CD4-positive, alpha-beta memory T cell (primary cell): ENCODE results near the gene WRNIP1. TPM values are rescaled to one million over a fixed set of nuclear protein-coding genes. Genes with fewer than 3 reads are reported as not detected.

Source experiments
- CTCF ChIA-PET: fragments of 350-600 bp; sonication (Branson Sonifier 250); formaldehyde crosslinking; loops from one replicate; lab custom pipeline; 2021; ENCODE audit warnings: inconsistent platforms; ENCODE audit not compliant: partially characterized antibody; lab: Charles Lee
- POLR2A ChIA-PET: fragments of 350-600 bp; sonication (Branson Sonifier 250); formaldehyde crosslinking; loops from one replicate; lab custom pipeline; 2021; ENCODE audit not compliant: partially characterized antibody; lab: Charles Lee
- DNase-seq, 5 donors: peaks; one replicate each; pipeline versions ENCODE4 v3.0.0 to v3.0.0-alpha.2; 2020 to 2022; ENCODE audit warnings: mixed read lengths in 1 of 5
- H3K27ac ChIP-seq: one replicate; pipeline ENCODE4 v1.7.0; 2013; ENCODE audit warnings: low read depth, low read length
- H3K27me3 ChIP-seq: 2 replicates; pipeline ENCODE4 v1.7.0; 2013; ENCODE audit warnings: mild to moderate bottlenecking, low read length, moderate library complexity; ENCODE audit not compliant: insufficient read depth
- H3K36me3 ChIP-seq: 2 replicates; pipeline ENCODE4 v1.7.0; 2013; ENCODE audit warnings: mild to moderate bottlenecking, low read length, moderate library complexity; ENCODE audit not compliant: insufficient read depth
- H3K4me1 ChIP-seq: 2 replicates; pipeline ENCODE4 v1.7.0; 2013; ENCODE audit warnings: mild to moderate bottlenecking, low read length, moderate library complexity; ENCODE audit not compliant: insufficient read depth
- H3K4me3 ChIP-seq, 2 donors: one replicate each; pipeline ENCODE4 v1.7.0; 2013; ENCODE audit warnings: low read length in 2 of 2, mild to moderate bottlenecking in 1 of 2
- H3K9me3 ChIP-seq, 2 donors: one replicate each; pipeline ENCODE4 v1.7.0; 2013; ENCODE audit warnings: low read length in 2 of 2, control low read depth in 1 of 2; ENCODE audit not compliant: control insufficient read depth in 1 of 2
- H3K27ac Mint-ChIP-seq, 7 donors: one replicate each; pipeline ENCODE4 v1.8.0; 2020 to 2021; ENCODE audit warnings: mixed read lengths in 7 of 7, mild to moderate bottlenecking in 6 of 7, inconsistent platforms in 3 of 7, moderate library complexity in 3 of 7
- H3K27me3 Mint-ChIP-seq, 2 donors: one replicate each; pipeline ENCODE4 v1.8.0; 2020 to 2021; ENCODE audit warnings: mixed read lengths in 2 of 2
- H3K36me3 Mint-ChIP-seq, 2 donors: one replicate each; pipeline ENCODE4 v1.8.0; 2020 to 2021; ENCODE audit warnings: mixed read lengths in 2 of 2, inconsistent platforms in 1 of 2, mild to moderate bottlenecking in 1 of 2
- H3K4me1 Mint-ChIP-seq, 4 donors: one replicate each; pipeline ENCODE4 v1.8.0; 2020 to 2021; ENCODE audit warnings: mixed read lengths in 4 of 4, mild to moderate bottlenecking in 1 of 4
- H3K4me3 Mint-ChIP-seq, 8 donors: one replicate each; pipeline ENCODE4 v1.8.0; 2020 to 2021; ENCODE audit warnings: mixed read lengths in 8 of 8, mild to moderate bottlenecking in 7 of 8, moderate library complexity in 6 of 8, inconsistent platforms in 3 of 8
- H3K9me3 Mint-ChIP-seq, 8 donors: one replicate each; pipeline ENCODE4 v1.8.0; 2020 to 2021; ENCODE audit warnings: mixed read lengths in 8 of 8, mild to moderate bottlenecking in 5 of 8, inconsistent platforms in 3 of 8, moderate library complexity in 1 of 8
- intact Hi-C: fragments of 100-400 bp; cut with micrococcal nuclease; formaldehyde crosslinking; loops from one replicate; pipeline ENCODE4 v1.15.1; 2023
- polyA plus RNA-seq, 2 donors: library from polyadenylated mRNA; unstranded; fragments of 300-500 nt; fragmentation: Illumina TruSeq; gene quantifications; one replicate each; pipeline ENCODE4 v1.2.3, GENCODE V29; 2021
- total RNA-seq, 2 experiments: library from RNA; stranded (reverse); gene quantifications; one replicate each; pipeline ENCODE4 v1.2.3, GENCODE V29; 2021

Gene WRNIP1
- total and polyA plus RNA-seq, 4 experiments from 2014 or later, result 27.3 to 54.1 (median 41.9) TPM

DNA sequence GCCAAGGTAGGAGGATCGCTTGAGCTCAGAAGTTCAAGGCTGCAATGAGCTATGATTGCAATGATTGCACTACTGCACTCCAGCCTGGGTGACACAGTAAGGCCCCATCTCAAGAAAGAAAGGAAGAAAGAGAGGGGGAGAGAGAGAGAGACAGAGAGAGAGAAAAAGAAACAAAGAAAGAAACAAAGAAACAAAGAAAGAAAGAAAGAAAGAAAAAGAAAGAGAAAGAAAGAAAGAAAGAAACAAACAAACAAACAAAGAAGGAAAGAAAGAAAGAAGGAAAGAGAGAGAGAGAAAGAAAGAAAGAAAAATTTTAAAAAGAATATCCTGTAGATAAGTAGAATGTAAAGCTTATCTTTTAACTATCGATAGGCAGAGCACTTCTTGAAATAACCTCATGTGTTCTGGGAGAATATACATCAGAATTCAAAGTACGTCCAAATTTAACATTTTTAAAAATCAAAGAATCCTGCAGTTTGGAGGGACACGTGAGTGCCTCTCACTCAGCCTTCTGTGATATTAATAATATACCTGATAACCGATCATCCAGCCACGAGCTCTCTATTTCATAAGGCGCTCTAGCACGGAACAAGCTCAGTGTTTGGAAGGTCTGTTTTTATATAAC lies 39.7 kb upstream of the WRNIP1 start:
- peaks cover 7 to 12% of the 10 kb centered on the region in 2 donors for H3K27me3 Mint-ChIP-seq

GRCh38 chr6:2725999-2726567 lies 39.1 kb upstream of the WRNIP1 start:
- H3K4me3 Mint-ChIP-seq, result no peak overlapping the region
- H3K4me1 ChIP-seq, result no peaks in the 10 kb centered on the region
- no peaks in the 10 kb centered on the region for H3K36me3 ChIP-seq
- no peak overlapping the region for H3K27ac Mint-ChIP-seq
- H3K27ac ChIP-seq, result no peak overlapping the region
- CTCF ChIA-PET, result interaction anchor here (1.4 to 2.1 kb wide), 2 partner anchors 12 to 24 kb away, joined by 4 to 6 read pairs; partner anchors contain the start of gene MYLK4
- POLR2A ChIA-PET, result no interaction called here
- no peak for DNase-seq
- peaks cover 3% of the 10 kb centered on the region for H3K27me3 ChIP-seq
- H3K9me3 ChIP-seq, result no peaks in the 10 kb centered on the region
- no peaks in the 10 kb centered on the region for H3K4me1 Mint-ChIP-seq
- peaks cover 4 to 10% of the 10 kb centered on the region in 2 donors for H3K27me3 Mint-ChIP-seq
- H3K4me3 ChIP-seq, result no peak overlapping the region
- peaks cover 0 to 13% (median 7%) of the 10 kb centered on the region in 8 donors for H3K9me3 Mint-ChIP-seq
- peaks cover 3 to 8% of the 10 kb centered on the region in 2 donors for H3K36me3 Mint-ChIP-seq
- intact Hi-C loops, result no loop called here

More for the DNA sequence above, 39.7 kb upstream of the WRNIP1 start:
- Mint-ChIP-seq H3K4me3 (no peak overlapping the region), H3K36me3 (peaks cover 3 to 10% of the 10 kb centered on the region in 2 donors), H3K4me1 (no peaks in the 10 kb centered on the region), H3K27ac (no peak overlapping the region), H3K9me3 (peaks cover 0 to 13% (median 7%) of the 10 kb centered on the region in 8 donors)
- H3K36me3 ChIP-seq, result no peaks in the 10 kb centered on the region
- H3K27ac ChIP-seq, result no peak overlapping the region
- peaks cover 3% of the 10 kb centered on the region for H3K27me3 ChIP-seq
- ChIA-PET POLR2A (no interaction called here), CTCF (interaction anchor here (1.4 to 2.1 kb wide), 2 partner anchors 12 to 25 kb away, joined by 4 to 6 read pairs; partner anchors contain the start of gene MYLK4)
- no peak for DNase-seq
- H3K4me1 ChIP-seq, result no peaks in the 10 kb centered on the region
- intact Hi-C loops, result no loop called here
- H3K4me3 ChIP-seq, result no peak overlapping the region
- no peaks in the 10 kb centered on the region for H3K9me3 ChIP-seq

DNA sequence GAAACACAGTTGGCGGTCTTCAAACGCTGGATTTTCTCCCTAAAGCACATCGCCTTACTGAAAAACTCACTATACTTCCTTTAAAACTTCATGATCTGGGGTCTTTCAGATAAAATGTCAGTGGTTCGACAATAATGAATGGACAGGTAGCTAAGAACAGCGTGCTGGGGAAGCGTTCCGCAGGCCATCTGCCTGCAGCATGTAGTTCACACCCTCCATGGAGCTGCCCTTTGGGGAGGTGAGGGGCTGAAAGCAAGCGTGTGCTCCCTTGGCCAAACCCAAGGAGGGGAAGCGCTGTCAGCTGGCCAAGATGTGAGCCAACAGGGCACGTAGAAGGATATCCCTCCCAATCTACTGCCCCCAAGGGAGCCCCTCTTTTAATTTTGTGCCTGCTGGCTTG lies 35.3 kb upstream of the WRNIP1 start:
- ChIA-PET CTCF (no interaction called here), POLR2A (no interaction called here)
- Histone ChIP-seq H3K27me3 (no peaks in the 10 kb centered on the region), H3K9me3 (no peaks in the 10 kb centered on the region), H3K4me3 (no peak overlapping the region), H3K4me1 (no peaks in the 10 kb centered on the region), H3K27ac (no peak overlapping the region), H3K36me3 (no peaks in the 10 kb centered on the region)
- Mint-ChIP-seq H3K4me1 (no peaks in the 10 kb centered on the region), H3K36me3 (no peaks in the 10 kb centered on the region), H3K27ac (no peak overlapping the region), H3K27me3 (peaks cover 5 to 7% of the 10 kb centered on the region in 2 donors), H3K4me3 (no peak overlapping the region), H3K9me3 (no peaks in the 10 kb centered on the region)
- intact Hi-C loops, result no loop called here
- no peak for DNase-seq

- Mint-ChIP-seq H3K36me3 (no peaks in the 10 kb centered on the region), H3K4me3 (no peak overlapping the region), H3K4me1 (no peaks in the 10 kb centered on the region), H3K27me3 (peaks cover 5 to 9% of the 10 kb centered on the region in 2 donors), H3K9me3 (no peaks in the 10 kb centered on the region), H3K27ac (no peak overlapping the region)
- Histone ChIP-seq H3K36me3 (no peaks in the 10 kb centered on the region), H3K4me1 (no peaks in the 10 kb centered on the region), H3K4me3 (no peak overlapping the region), H3K27me3 (no peaks in the 10 kb centered on the region), H3K9me3 (no peaks in the 10 kb centered on the region), H3K27ac (no peak overlapping the region)
- DNase-seq, result no peak
- ChIA-PET POLR2A (no interaction called here), CTCF (no interaction called here)
- intact Hi-C loops, result no loop called here
Measured at GRCh38 chr6:2730353-2731107, 34.7 kb upstream of the WRNIP1 start.

- H3K27me3 ChIP-seq, result no peaks in the 10 kb centered on the region
- peaks cover 5 to 11% of the 10 kb centered on the region in 2 donors for H3K27me3 Mint-ChIP-seq
- no peaks in the 10 kb centered on the region for H3K36me3 ChIP-seq
- no peak for DNase-seq
- no peaks in the 10 kb centered on the region for H3K9me3 Mint-ChIP-seq
- no peak overlapping the region for H3K27ac Mint-ChIP-seq
- no peaks in the 10 kb centered on the region for H3K36me3 Mint-ChIP-seq
- CTCF ChIA-PET, result interaction anchor here (0.7 kb wide), 1 partner anchor 18 kb away, joined by 3 read pairs; no protein-coding TSS in a partner anchor
- no peak overlapping the region for H3K27ac ChIP-seq
- intact Hi-C loops, result no loop called here
- H3K4me1 Mint-ChIP-seq, result no peaks in the 10 kb centered on the region
- H3K4me3 ChIP-seq, result no peak overlapping the region
- H3K4me1 ChIP-seq, result no peaks in the 10 kb centered on the region
- no peak overlapping the region for H3K4me3 Mint-ChIP-seq
- POLR2A ChIA-PET, result no interaction called here
- no peaks in the 10 kb centered on the region for H3K9me3 ChIP-seq
Measured at GRCh38 chr6:2731281-2731909, 33.8 kb upstream of the WRNIP1 start.

DNA sequence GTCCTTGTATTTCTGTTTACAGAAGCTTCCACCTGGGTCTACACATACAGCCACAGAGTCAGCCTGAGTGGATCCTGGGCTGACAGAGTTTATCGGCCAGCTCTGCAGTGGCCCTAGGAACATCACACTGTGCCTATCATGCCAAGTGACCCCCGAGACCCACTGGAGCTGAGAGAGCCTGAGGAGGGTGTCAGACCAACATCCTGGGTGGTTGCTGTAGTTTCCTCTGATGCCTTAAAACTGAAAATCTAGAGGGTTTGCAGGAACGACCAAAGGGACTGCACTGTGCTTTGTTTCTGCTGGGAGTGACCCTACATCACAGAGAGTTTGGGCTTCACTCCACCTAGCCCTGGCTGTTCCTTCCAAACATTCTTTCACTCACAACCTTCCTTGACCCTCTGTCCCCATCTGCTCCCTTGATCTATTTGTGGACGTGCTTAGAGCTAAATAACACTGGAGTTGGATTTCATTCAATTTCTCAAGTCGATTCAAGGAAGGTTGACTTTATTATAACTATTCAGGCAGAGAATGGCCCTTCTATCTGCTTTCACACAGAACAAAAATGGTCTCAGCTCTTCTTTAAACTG lies 32.6 kb upstream of the WRNIP1 start:
- Histone ChIP-seq H3K9me3 (no peaks in the 10 kb centered on the region), H3K36me3 (no peaks in the 10 kb centered on the region), H3K4me1 (no peaks in the 10 kb centered on the region), H3K27me3 (no peaks in the 10 kb centered on the region), H3K27ac (no peak overlapping the region), H3K4me3 (no peak overlapping the region)
- Mint-ChIP-seq H3K4me3 (no peak overlapping the region), H3K27ac (no peak overlapping the region), H3K36me3 (no peaks in the 10 kb centered on the region), H3K4me1 (no peaks in the 10 kb centered on the region), H3K9me3 (no peaks in the 10 kb centered on the region), H3K27me3 (peaks cover 5 to 8% of the 10 kb centered on the region in 2 donors)
- CTCF ChIA-PET, result interaction anchor here (1.4 to 1.5 kb wide), 2 partner anchors 10 to 18 kb away, joined by 3 to 4 read pairs; partner anchors contain the start of gene MYLK4
- intact Hi-C loops, result no loop called here
- DNase-seq, result no peak
- POLR2A ChIA-PET, result no interaction called here
